Neural cell (in vitro differentiated cells): ENCODE data around the gene ANKRD13C.

Experiments
- CTCF ChIP-seq: fragments of 450-650 bp; IDR thresholded peaks from 2 replicates; pipeline ENCODE4 v1.5.1; 2014; ENCODE audit warnings: antibody characterized with exemption, mild to moderate bottlenecking, moderate library complexity; ENCODE audit not compliant: poor library complexity, severe bottlenecking
- EP300 ChIP-seq: fragments of 450-650 bp; conservative IDR thresholded peaks from 2 replicates; pipeline ENCODE4 v1.6.1; 2014; ENCODE audit warnings: antibody characterized with exemption, mild to moderate bottlenecking, moderate library complexity; ENCODE audit not compliant: poor library complexity, severe bottlenecking
- EZH2 ChIP-seq: fragments of 200-600, 300-800 bp; shearing (Covaris generic), sonication (generic); IDR thresholded peaks from 2 replicates; pipeline ENCODE4 v1.6.1; 2014; ENCODE audit warnings: antibody characterized with exemption, low read length, borderline replicate concordance, mild to moderate bottlenecking; ENCODE audit not compliant: insufficient read depth, poor library complexity, severe bottlenecking
- MXI1 ChIP-seq: fragments of 450-650 bp; conservative IDR thresholded peaks from 2 replicates; pipeline ENCODE4 v1.6.1; 2014; ENCODE audit warnings: antibody characterized with exemption, mild to moderate bottlenecking; ENCODE audit not compliant: poor library complexity, severe bottlenecking
- POLR2AphosphoS5 ChIP-seq: IDR thresholded peaks from 2 replicates; pipeline ENCODE4 v1.6.1; 2012
- RAD21 ChIP-seq: fragments of 450-650 bp; conservative IDR thresholded peaks from 2 replicates; pipeline ENCODE4 v1.6.1; 2014; ENCODE audit warnings: antibody characterized with exemption, mild to moderate bottlenecking, moderate library complexity
- SMC3 ChIP-seq: fragments of 450-650 bp; conservative IDR thresholded peaks from 2 replicates; pipeline ENCODE4 v1.6.1; 2014; ENCODE audit warnings: antibody characterized with exemption, mild to moderate bottlenecking, moderate library complexity; ENCODE audit not compliant: poor library complexity

- no peak for TF ChIP-seq CTCF
- TF ChIP-seq SMC3, result no peak
- no peak for TF ChIP-seq EP300
- TF ChIP-seq MXI1, result no peak
- no peak for TF ChIP-seq EZH2
- TF ChIP-seq POLR2AphosphoS5, result no peak
- no peak for TF ChIP-seq RAD21
Observed at GRCh38 chr1:70364439-70364838, 9.9 kb upstream of the ANKRD13C start.
